ENCODE data around the gene COL12A1.

COL12A1 gene

DNA sequence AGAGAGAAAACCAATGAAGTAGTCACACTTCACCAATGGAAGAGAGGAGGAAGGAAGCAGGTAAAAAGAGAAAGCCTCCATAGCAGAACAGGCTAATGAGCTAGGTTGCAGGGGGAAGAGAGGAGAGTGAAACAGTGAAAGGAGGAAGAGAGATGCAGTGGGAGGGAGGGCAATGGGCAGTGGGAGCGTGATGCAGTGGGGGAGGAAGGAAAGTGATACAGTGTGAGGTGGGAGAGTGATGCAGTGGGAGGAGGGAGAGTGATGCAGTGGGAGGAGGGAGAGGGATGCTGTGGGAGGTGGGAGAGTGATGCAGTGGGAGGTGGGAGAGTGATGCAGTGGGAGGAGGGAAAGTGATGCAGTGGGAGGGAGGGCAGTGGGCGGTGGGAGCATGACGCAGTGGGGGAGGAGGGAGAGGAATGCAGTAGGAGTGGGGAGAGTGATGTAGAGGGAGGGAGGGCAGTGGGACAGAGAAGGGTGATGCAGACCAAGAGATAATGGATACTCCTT lies 29.7 kb downstream of the COL12A1 start:
- no peak for DNase-seq

DNA sequence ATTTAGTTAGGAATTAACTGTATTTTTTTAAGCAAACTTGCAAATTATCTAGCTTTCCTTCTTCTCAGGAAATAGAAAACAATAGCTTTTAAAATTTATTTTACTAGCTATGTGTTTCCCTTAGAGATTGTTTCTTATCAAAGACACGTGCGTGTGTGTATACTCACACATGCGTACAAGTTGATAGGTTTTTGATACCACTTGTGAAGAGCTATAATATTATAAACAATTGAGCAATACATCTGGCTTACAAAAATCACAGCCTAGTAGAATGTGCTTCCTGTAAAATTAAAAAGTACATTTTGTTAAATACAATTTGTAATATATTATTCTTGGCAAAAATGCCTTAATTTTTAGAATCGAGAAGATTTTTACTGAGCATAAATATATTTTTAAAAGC lies 33.9 kb downstream of the COL12A1 start:
- DNase-seq: no peak

DNA sequence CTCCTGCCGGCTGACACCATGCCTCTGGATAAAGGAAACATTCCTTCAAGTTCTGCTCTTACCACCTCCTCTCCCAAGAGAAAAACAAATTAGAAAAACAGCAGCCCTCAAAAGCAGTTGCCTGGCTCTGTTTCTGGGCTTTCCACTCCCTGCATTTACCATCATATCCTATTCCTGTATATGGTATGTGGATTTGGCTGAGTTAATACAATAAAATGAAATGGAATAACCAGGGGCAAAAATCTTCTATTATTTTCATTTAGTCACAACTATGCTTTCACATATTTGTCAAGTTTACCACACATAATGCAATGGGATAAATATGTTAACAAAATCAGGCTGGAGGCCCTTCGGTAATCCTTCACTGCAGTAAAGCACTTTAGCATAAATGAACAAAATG lies 34.3 kb downstream of the COL12A1 start:
- DNase-seq: no peak

DNA sequence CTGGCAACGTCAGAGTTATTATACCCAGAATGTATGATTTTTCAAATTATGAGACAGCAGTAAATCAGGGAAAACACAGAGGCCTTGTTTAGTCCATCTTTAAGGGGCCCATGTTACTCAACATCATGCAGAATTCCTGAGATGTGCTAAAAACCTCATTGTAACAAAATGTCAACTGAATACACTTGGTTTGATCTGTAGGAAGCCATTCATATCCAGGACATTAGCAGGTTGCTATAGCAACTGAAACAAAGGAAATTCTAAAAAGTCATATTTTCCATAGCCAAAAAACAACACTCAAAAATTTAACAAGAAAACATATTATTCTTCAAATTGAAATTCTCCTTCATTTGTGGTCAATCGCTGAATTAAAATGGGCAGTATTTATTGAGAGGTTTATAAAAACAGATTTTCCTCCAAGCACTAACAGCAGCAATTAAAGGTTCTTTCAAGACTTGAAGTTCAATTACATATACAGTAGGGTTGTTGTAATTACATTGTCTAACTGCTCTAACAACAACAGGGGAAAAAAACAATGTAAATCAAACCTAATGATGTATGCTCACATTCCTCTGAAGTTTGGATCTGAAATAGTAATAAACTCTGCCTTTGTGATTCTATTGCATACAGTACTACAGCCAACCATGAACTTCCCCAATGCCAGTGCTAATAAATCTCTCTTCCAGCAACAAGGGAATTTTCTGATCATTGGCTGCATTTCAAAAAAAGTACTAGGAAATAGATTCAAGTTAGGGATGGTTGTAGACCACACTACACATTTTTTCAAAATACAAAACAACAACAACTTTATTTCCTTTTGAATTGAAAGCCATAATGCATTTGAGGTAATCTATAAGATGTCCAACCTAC lies 34.9 kb downstream of the COL12A1 start:
- no peak for DNase-seq

DNA sequence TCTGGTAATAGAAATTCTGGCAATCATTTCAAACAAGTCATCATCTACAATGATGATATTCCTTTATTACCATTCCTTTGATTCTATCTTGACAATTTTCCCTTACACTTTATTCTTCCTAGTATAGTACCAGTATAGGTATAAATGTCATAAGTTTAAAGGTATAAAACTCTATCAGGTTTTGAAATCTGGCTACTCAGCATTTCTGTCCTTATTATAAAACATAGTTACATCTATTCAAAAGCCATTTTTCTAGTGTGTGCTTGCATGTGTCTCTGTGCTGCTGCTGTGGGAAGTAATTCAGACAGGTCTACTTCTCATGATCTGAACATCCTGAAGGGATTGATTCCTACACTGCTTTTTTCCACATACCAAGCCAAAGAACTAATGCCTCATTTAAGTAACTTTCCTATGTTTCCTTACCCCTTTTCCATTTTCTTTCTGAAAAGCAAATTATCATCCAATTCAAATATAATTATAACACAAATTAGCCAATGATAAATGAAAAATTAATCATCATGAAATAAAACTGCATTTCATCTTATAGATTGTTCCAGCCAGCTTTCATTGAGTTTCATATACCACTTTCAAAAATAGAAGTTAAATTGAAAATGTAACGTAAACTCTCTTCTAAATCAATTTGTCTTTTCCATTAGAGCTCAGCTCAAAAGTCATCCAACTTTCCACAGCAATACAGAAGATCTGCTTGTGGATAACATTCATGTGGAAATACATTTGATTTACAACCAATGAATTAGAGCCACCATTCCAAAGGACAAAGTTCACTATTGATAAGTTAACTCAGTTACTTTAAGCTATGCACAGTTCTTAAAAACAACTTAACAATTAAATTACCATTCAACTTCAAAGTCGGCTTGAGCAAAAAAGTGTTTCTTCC lies 35.9 kb downstream of the COL12A1 start:
- no peak for DNase-seq

DNA sequence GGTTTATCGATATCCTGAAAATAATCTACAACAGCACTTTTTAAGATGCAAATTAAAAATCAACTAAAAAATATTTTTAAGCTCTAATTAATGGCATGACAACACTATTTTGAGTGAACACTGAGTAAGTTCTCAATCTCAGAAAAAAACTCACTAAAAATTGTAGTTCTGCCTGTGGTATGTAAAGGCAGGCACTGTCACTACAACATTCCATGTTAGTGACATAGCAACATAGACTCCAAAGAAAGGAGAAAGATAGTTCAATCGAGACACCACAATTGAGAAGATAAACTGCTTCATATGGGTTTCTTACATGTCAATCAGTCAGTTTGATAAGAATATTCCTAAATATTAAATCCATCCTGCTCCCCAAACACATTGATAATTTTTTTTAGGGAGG lies 38.0 kb downstream of the COL12A1 start:
- DNase-seq: no peak

DNA sequence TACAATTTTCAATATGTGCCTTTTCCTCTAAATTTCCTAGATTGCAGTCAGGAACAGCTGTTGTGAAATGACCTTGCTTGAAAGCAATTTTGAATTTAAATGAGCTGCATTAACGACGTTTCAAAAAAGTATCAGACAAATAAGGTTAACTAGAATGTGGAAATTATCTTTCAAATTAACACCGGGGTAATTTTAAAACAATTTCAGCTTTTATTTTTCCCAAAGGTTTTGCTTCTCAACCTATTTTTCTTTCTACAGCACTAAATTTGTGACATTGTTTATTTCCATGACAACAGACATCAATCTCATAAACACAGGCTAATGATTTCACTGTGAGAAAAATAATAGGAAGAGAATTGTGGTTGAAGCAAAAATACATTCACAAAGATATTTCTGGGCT lies 38.5 kb downstream of the COL12A1 start:
- DNase-seq: no peak

DNA sequence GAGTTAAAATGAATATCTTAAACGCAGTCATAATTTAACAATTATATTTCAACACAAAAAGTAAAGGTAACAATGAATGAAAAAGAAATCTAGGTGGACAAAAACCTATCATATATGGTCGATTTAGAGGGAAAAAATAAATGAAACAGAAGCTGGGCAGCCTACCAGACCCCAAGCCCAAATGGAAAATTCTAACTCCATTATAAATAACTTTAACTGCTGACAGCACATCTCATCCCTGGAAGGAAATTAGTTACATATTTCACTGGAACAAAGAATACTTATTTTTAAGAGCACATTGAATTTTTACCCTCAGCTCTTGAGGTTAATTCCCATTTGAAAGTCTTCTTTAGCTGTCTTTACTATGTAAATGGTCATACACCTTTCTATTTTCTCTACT lies 39.1 kb downstream of the COL12A1 start:
- no peak for DNase-seq

DNA sequence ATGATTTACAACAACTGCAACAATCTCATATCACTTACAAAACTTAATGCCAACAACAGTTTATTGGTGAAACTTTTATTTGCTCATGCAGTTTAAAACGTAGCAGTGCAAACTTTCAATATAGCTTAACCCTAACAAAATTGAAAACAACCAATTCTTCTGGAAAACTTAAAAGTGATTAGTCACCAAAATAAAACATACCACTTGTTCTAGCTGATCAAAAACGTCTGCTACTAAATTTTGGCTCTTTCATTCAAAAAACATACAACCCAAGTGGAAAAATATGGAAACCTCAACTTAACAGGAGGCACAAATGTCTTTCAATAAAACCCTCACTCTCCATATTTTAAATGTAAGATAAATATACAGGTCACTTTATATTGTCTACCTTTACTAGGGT lies 39.6 kb downstream of the COL12A1 start:
- no peak for DNase-seq

DNA sequence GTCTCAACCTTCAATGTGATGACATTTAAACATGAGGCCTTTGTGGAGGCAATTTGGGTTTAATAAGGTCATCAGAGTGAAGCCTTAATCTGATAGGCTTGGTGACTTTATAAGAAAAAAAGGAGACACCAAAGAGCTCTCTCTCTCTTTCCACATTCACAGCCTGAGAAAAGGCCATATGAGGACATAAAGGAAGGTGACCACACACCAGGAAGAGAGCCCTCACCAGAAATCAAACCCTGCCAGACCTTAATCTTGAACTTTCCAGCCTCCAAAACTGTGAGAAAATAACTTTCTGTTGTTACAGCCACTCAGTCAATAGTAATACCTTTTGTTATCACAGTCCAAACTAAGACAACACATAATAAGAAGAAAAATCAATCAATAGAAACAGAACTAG lies 47.7 kb downstream of the COL12A1 start:
- DNase-seq: no peak

DNA sequence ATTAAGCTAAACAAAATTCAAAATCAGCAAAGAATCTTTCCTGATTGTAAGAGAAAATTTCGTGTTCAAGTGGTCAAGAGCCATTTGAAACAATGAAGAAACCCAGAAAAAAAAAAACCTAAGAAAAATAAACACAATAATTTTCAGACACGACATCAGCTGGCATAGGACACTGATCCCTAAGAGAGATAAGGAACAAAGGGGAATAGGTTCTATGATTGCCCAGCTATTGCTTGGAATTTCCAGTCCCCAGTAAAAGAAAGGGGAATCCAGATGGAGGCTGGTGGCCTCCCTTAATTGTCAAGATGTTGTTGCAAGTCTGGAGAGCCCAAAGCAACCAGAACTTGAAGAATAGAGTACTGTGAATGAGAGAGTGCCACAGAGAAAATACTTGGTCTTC lies 48.5 kb downstream of the COL12A1 start:
- no peak for DNase-seq

DNA sequence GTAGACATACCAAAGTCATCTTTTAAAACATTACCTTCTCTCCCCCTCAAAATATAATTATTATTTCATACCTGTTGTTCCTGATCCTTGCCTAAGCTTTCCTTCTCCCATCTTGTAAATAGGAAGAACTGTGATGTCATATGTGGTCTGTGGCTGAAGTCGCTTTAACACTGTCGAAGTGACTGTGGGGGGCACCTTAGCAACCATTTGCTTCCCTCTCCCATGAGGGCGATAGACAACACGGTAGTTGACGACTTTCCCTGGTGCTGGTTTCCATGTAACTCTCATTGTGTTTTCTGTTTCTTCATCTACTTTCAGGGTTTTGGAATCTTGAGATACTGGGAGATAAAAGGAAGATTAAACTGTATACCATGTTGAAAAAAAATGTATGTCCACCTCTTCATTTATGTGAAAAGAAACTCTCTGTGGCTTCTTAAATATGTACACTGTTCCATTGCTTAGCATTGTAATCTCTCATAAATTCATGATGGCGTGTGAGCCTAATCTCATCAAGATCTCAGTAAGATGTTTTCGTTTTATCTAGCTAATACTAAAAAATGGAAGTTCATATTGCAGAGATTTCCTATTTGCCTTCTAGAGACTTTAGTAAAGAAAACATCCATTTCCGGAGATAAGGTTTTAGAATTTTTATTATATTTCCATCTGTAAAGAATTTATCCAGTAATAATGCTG lies 49.5 kb downstream of the COL12A1 start:
- no peak for DNase-seq

DNA sequence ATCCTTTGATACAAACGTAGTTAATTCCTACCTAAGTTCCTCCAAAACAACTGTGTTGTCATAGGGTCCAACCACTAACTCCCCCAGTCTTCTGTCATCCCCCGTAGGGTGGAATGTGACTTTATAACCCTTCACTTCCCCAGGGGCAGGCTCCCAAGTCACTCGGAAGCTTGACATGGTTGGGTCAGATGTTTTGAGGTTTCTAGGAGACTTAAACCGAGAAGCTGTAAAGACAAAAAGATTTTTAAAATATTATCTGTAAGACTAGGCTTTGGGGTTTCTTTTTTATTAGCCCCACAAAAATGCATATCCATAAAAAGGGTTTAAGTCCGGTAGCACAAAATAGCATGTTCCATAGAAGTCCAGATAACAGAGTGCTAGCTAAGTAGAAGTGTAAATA lies 50.2 kb downstream of the COL12A1 start:
- DNase-seq: no peak

DNA sequence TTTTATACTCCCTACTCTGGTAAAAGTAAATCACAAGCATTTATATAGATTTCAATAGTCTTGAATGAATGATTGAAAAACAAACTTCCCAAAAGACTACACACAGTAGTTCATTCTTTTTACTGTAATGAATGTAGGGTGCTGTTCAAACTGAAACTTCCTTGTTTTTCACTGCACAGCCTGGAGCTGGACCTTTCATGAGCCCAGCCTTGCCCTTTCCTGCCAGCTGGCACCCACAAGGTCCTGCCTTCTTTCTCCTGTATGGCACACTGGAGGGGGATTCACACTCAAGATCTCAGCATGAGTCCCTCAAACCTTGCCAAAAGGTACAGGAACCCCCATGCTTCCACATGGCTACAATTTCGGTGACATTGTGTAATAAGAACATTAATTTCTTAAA lies 50.9 kb downstream of the COL12A1 start:
- no peak for DNase-seq

DNA sequence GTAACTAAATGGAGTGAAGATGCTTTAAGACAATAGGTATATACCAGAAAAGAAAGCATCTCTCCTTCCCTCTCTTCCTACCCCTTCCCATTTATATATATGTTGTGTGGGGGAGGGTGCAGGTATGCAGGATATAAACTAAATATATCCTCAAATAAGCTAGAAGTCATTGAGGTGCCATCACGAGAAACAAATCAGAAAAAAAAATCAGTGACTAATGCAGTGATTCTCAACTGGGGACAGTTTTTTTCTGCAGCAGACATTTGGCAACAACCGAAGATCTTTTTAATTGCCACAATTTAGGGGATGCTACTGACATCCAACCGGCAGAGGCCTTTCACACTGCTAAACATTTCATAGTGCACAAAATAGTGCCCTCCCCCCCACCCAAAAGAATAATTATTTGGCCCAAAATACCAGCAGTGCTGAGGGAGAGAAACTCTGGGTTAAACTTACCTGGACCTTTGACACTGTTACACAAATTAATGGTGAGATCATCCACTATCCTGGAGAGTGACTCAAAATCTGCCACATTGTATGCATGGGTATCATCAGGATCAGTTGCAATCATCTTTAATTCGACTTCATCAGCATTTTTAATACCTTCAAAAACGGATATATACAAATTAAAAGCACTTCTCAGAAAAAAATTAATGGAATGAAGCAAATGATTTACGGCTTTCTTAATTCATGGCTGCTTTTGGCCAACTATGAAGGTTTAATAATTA lies 55.0 kb downstream of the COL12A1 start:
- no peak for DNase-seq

DNA sequence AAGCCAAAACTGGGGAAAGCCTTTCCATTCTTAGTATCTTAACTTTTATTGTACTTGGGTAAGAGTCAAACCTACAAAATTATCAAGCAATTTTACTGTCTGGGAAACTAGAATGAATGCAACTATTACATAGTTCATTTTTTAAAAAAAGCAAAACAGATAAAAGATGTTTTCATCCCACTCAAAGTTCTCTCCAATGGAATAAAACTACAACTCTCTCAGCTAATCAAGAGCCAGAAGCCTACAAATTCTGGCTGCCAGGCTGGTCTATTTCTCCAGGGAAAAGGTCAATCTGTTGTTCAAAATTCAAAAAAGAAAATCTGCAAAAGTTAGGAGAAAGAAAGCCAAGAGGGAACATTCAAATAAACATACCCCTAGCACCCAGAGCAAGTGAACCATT lies 56.2 kb downstream of the COL12A1 start:
- no peak for DNase-seq

DNA sequence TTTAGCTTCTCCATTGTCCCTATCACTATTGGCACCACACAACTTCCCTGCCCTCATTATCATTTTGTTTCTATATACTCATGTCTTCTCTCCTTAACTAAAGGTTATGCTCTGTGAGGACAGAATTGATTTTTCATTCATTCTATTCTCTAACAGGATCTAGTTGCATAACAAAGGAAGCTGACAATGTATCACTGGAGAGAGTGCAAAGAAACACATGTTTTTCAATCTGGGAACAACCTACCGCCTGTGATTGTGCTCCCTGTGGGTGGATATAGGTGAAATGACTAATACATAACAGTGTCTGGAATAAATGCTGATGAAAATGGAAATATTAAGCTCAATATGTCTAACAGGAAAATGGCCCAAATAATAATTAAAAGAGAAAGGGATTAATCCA lies 56.6 kb downstream of the COL12A1 start:
- DNase-seq: no peak

DNA sequence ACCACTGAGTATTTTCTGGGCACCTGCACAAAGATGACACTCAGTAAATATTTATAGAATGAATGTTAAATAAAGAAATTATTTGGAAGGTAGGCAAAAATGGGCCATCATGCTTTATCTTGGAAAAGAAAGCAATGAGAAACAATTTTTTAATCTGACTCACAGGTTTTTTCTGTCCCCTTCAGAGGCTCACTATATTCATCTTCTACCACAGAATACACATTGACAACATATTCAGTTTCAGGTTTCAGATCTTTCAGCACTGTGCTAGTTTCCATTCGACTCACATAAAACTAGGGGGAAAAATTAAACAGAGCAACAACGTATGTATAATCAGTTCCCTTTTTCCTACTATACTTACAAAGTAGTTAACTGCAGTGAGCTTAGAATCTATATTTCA lies 58.3 kb downstream of the COL12A1 start:
- DNase-seq: no peak

DNA sequence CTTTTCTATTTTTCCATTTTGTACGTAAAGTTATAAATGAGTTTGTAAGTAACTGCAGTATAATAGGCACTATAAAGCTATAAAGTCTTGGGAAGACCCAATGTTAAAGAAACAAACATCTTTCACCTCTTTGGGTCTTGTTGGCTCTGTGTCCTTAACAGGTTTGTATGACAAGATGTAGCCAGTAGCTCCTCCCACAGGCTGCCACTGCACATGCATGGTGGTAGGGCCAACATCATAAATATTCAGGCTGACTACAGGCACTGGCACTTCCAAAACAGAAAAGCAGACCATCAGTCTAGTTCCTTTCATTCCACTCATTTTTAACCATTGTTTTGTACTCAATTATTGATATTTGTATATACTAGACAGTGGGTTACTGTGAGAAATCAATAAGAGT lies 59.9 kb downstream of the COL12A1 start:
- DNase-seq: no peak

DNA sequence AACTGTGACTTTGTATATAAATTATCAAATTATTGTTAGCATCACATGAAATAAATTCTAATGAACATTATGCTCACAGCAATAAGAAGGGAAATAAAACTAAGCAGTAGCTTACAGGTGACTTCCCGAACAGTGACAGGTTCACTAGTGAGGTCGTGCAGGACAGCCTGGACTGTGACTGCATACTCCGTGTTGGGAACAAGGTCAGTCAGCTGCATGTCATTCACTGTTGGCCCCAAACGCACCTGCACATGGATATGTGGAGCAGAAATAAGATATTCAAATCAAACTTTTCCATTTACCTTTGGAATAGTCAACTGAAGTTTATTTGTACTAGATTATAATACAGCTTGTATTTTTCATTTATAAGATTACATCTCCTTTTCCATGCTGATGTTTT lies 60.6 kb downstream of the COL12A1 start:
- no peak for DNase-seq

DNA sequence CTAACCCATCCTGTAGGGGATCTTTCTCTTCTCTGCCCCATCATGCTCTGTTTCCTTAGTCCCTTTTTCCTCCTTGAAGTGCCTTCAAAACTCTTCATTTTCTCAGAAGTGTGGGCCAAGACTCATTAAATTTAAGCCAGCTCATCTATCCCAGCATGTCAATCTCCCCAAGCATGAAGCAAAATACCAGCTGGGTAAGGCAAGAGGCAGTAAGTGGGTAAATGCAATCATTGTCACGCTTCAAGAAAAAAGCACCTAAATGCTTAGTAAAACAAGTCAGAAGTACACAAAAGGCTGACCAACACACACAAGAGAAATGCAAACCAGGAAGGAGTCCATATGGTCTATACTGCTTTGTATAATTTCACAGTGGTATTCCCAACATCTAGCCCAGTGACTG lies 61.5 kb downstream of the COL12A1 start:
- no peak for DNase-seq

DNA sequence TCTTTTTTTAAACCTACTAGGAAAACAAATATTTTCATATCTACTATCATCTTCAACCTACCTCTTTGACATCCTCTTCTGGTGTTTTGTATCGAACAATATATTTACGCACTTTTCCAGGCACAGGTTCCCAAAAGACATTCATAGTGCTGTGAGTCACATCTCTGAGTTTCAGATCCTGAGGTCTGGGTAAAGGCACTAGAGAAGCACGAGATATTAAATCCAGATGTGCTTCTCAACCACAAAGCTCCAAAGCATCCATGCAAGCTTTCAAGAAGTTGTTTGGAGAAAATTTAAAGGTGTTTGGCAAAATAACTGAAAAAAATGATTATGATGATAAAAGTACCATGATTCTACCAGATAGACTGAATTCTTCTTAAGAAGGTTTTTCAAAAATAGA lies 62.7 kb downstream of the COL12A1 start:
- no peak for DNase-seq
